Liver (tissue), 3 donors: ENCODE measurements around the gene OR51I1.

Experiments used
- GABPA ChIP-seq, 2 donors: IDR thresholded peaks in 1 of 2; conservative IDR thresholded peaks in 1 of 2; 2 replicates each; pipeline ENCODE4 v1.6.1; 2016; ENCODE audit warnings: antibody characterized with exemption in 2 of 2, mild to moderate bottlenecking in 1 of 2, moderate library complexity in 1 of 2
- JUND ChIP-seq, 2 donors: IDR thresholded peaks; 2 replicates each; pipeline ENCODE4 v1.6.1; 2016; ENCODE audit warnings: antibody characterized with exemption in 2 of 2
- YY1 ChIP-seq: IDR thresholded peaks from 2 replicates; pipeline ENCODE4 v1.6.1; 2016; ENCODE audit warnings: antibody characterized with exemption, mild to moderate bottlenecking
- TF ChIP-seq, protein P1 (sequence below): fragments of 150-350 bp; IDR thresholded peaks from 2 replicates; pipeline ENCODE4 v1.5.1; 2017; ENCODE audit warnings: improper control_type of control experiment, low read depth, low read length; ENCODE audit not compliant: missing input control
- donor health status: healthy.
- donor health status: healthy.

GRCh38 chr11:5443835-5444393 is 2.6 kb upstream of the OR51I1 start:
- TF ChIP-seq YY1 (no peak), GABPA (IDR thresholded peaks at IDR 0.05 in 1 of 2, conservative IDR thresholded peaks at IDR 0.05 in 1 of 2) (no peak), JUND (IDR thresholded peaks at IDR 0.05) (no peak)
- TF ChIP-seq, protein P1, sequence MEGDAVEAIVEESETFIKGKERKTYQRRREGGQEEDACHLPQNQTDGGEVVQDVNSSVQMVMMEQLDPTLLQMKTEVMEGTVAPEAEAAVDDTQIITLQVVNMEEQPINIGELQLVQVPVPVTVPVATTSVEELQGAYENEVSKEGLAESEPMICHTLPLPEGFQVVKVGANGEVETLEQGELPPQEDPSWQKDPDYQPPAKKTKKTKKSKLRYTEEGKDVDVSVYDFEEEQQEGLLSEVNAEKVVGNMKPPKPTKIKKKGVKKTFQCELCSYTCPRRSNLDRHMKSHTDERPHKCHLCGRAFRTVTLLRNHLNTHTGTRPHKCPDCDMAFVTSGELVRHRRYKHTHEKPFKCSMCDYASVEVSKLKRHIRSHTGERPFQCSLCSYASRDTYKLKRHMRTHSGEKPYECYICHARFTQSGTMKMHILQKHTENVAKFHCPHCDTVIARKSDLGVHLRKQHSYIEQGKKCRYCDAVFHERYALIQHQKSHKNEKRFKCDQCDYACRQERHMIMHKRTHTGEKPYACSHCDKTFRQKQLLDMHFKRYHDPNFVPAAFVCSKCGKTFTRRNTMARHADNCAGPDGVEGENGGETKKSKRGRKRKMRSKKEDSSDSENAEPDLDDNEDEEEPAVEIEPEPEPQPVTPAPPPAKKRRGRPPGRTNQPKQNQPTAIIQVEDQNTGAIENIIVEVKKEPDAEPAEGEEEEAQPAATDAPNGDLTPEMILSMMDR: no peak
